ENCODE measurements around the gene LRMDA.
"Not testable (repeated sequence)": the region's sequence is repeated elsewhere in the genome, so short reads cannot be mapped to it uniquely, and the experiment has no call there.

Gene LRMDA

DNA sequence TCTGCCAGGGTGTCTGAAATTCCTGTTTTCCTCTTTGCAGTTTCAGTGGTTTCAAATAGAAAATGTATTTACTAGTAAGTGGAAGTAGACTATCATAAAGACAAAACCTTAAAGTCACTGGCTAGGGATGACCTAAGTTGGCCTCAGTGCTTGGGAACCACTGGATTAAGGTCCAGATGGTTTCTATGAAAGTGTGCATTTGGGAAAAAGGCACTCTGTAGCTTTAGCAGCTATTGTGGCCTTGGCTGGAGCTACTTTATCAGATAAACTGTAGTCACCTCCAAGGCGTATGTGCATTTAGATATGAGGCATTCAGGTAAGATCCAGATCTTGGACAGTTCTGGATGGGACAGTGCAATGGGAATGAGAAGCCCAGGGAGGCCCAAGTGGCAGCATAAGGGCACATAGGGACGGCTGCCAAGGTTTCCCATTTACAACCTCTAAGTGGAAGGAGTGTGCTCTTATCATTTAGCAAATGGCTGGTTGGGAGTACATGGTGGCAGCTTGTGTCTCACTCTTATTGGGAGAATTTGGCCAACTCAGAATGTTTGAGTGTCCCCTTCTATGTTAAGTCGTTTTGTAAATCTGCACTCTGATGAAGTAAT lies 185.6 kb downstream of the LRMDA start:
- no peak for DNase-seq

DNA sequence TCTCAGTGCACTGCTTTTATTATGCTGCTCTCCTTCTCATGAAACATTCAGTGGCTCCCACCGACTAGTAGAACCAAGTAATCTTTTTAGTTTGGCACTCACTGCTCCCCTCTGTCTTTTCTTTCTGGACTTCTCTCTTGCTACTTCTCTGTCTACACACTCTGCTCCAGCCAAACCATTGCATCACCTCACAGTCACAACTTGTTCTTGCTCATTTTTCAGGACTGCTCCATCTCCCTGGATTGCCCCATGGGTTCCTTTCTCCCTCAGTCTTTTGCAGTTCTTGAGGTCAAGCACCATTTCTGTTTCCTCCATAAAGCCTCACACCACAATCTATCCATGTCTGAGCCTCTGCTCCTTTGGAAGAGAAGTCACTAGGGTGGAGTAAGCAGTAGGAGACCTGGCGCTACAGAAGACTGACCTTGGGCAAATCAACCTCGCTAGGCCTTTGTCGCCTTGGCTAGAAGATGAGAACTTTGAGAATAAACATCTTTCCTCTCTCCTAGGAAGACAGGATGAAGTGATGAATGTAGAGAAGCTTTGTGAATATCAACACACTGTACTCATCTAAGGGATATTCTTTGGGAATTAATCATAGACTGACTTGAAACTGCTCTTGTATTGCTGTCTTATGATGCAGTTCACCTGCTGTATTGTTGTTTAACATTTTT lies 186.2 kb downstream of the LRMDA start:
- no peak for DNase-seq

DNA sequence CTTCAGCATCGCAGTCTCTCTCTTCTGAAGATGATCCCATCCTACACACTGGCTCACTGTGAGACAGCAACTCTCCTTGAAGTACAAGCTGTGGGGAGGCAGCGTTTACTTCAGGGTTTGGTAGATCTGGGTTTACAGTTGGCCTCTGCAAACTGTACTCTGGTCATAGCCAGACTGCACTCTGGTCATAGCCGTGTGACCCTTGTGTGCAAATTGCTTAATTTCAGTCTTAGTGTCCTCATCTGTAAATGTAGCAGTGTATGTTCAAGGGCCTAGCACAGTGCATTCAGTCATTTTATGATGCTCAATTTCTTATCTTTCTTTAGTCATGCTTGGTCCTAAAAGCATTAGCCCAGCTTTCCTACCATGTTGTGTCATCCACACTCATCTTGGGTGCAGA lies 188.2 kb downstream of the LRMDA start:
- no peak for DNase-seq

DNA sequence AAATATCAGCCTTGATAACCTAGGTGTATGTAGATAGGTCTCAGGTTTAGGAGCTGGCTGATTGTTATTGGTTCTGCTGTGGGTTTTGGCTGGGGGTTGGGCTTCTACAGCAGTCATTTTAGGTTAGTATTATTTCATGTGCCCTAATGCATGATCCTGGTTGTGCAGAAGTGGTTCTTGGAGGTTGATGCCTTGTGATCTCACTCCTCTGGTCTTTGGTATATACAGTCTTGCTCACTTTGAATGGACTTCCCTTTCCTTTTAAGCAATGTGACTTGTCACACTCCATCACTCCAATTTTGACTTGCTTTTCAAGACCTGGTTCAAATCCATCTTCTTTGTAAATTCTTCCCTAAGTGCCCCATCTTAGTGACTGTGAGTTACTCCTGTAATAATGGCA lies 188.9 kb downstream of the LRMDA start:
- no peak for DNase-seq

DNA sequence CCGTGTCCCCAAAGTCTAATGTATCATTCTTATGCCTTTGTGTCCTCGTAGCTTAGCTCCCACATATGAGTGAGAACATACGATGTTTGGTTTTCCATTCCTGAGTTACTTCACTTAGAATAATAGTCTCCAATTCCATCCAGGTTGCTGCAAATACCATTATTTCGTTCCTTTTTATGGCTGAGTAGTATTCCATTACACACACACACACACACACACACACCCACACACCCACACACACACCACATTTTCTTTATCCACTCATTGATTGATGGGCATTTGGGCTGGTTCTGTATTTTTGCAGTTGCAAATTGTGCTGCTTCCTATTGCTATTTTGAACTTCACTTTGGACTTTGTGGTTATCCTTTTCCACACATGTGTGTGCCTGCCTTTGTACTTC lies 189.6 kb downstream of the LRMDA start:
- DNase-seq: not testable (repeated sequence)

DNA sequence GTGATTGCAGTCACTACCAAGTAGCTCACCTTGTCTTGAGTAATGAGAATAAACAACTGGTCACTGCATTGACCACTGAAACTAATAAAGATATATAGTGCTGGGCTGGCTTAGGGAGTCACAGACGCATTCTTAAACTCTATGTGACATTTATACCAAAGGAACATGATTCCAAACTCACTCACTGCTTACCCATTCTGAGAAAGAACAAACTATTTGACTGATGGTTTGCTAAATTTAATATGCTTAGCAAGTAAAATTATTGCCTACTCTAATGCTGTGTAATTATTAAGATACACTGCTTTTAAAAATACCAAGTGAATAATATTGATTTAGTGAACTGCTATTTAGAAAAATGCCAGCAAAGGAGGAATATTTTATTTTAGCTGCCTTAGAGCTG lies 191.1 kb downstream of the LRMDA start:
- DNase-seq: no peak

DNA sequence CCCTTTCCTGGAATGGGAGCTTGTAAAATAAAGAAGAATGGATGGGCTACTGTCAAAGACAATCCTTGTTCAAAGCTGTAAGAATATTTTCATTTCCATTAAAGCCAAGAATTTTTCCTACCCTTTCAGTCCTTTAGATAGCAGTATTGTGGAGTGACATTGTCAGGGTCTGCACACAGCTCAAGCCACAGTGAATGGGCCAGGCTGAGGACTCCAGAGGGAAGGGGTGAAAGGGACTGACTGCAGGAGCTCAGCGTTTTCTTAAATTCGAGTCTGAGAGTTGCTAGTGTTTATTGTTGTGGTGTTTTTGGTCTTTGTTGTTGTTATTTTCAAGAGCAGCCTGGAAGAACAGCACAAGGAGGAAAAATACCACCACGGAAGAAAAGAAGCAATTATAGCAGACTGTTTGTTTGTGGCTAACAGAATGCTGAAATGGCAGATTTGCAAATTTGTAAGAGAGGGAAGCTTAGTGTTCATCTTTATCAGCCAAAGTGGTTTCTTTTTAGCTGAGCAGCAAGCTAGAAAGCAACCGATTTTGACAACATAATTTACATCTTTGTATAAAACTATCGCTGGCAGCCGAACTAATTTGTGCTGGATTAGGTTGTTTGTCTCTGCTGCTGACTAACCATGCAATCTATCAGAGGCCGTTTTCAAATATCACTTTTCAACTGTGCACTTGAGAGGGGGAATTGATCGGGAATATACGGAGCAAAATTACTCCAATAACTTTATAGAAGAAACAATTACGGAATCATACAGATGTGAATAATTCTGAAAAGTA lies 192.1 kb downstream of the LRMDA start:
- DNase-seq: no peak

DNA sequence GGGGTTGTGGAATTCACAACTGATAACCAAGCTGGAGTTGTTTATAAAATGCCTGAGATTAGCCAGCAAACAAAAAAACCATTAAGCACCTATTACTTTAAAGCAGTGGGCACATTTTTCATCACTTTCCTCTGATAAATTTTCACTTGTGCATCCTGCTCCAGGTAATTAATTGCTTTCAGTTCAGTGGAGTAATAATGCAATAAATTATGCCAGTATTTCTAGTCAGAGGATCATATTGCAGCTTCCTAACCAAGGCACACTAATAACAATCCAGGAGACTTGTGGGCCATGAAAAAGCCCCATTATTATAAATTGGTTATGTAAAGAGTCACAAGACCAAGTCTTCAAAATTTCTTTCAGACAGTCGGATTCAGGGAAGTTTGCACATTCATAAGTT lies 193.2 kb downstream of the LRMDA start:
- no peak for DNase-seq

DNA sequence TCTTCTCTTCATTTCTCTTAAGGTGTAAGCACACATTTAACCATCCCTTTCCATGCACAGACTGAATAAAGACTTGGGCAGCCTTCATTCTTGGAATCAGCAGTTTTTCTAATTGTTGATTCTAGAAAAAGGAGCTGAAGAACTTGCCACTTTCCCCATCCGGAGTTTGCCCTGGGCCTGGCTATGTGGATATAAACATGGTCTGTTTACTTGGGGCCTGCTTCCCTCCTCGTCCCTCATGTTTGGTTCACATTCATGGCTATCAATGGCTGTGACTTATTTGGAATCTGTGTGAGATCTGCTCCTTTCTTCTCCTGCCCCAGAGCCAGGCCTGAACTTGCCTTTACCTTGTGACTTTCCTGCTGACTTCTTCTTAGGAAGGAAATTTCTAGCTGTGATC lies 199.3 kb downstream of the LRMDA start:
- no peak for DNase-seq

DNA sequence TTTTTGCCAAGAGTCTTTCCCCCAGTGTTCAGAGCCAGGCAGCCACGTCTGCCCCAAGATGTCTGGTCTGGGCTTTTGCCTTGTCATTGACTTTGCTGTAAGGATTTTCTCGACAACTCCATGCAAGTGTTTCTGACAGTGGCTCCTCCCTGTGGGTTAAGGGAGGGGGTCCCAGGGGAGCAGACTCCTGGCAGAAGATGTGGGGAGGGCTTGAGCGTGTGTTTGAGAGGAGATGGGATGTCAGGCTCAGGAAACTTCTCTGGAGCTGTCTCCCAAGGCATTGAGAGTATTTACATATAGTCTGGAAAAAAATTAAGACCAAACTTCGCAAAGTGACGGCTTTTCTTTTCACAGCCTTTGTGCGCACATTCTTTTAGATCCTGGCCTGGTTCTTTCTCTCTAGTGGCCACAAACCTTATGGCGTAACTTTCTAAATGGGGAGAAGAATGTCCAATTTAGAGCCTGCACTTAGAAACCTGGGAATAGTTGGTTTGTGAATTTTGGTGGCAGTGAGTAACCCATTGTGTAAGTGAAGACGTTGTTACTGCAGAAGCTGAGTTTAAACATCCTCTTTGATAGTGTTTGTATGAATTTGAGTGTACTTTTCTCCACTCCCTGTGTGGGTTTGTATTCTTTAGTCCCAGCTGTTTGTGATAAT lies 201.5 kb downstream of the LRMDA start:
- no peak for DNase-seq

DNA sequence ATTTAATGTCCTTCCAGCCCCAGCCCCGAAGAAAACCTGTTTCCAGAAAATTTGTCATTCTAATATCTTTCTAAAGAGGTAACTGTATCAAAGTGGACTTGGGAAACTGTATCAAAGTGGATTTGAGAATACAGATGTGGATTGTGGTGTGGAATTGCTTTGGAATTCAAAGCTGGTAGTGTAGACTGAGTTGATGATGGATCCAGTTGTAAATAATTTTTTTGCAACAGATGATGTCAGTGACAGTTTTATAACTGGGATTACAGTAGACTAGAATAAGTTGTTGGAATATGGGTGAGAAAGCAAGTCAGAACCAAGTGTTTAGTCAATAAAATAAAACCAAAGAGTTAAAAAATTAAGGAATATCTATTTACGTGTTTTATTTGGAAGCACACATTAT lies 202.1 kb downstream of the LRMDA start:
- DNase-seq: no peak

DNA sequence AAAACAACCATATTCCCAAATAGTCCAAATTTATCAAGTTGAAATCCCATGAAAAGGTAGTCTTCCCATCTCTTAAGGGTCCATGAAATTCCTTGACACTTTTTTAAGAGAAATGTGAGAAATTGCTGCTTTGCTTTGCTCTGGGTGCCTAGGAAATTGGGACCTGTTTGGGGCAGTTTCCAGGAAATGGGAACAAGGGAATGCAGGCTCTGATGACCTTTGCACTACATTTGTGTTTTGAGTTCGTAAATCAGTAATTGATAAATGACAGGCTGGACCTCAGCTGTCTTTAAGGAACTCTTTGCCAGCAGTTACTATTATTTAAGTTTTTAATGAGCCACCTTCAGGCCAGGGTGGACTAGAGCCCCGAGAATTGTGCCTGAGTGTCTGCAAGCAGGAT lies 203.5 kb downstream of the LRMDA start:
- no peak for DNase-seq

DNA sequence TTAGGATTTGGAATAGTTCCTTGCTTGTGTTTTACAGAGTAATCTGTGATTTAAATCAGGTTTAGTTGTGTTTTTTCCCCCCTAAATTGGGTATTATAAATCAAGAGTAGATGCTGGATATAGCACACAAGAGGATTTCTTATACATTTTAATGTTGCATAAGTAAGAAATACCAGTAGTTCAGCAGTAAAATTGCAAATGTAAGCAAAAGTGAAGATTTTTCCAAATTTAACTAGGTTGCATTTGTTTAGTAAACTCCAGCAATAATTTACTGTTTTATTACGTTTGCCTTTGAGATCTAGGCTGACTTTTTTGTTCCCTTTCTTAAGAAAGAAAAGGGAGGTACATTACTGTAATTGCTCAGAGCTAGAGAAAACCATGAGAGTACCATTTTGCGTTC lies 207.3 kb downstream of the LRMDA start:
- DNase-seq: no peak

DNA sequence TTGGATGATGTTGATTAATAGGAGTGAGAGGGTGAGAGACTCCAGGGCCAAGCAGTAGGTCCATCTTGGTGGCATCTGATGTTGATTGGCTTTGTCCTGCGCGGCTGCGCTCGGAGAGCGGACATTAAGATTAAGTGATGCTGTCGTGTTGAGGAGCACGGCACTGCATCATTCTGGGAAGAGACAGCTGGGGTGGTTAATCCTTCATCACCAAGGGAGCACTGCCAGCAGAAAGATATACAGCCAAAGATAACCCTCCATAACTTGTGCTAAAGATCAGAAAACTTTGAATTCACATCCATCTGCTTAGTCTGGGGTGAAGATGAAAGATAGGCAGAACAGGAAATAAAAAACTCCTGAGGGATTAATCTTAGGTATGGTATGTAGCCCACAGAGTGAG lies 208.3 kb downstream of the LRMDA start:
- no peak for DNase-seq

DNA sequence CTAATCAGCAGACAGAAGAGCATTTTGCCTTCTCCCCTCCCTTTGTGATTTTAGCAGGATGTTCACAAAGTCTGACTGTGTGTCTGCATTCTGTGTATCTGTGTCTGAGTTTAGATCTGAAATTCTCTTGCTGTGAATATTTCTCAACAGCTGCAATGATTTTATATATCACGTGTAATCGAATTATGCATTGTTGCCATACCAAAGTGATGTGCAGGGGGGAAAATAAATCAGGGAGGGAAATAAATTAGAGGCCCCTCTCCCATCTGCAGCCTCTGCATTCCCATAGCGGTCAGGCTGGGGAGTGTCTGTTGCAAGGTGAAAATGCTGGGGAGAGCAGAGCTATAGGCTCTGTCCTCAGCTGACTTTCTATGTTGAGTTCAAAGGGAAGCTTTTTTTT lies 209.0 kb downstream of the LRMDA start:
- no peak for DNase-seq

DNA sequence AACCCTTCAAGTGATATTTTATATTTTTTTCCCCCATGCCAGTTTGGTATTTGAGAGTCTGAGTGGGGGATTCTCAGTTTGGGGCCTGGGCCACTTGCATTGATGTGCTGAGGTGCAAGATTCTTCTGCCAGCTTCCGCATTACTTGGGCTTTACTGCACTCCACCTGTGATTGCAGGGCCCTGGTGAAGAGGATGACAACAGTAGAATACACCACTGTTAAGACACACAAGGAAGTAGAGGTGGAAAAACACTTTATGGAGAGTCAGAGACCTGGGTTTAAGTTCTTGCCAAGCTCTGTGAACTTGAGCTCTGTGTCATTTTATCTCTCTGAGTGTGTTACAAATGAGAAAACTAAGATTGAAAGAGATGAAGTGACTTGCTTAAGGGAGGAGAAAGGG lies 209.4 kb downstream of the LRMDA start:
- DNase-seq: no peak

DNA sequence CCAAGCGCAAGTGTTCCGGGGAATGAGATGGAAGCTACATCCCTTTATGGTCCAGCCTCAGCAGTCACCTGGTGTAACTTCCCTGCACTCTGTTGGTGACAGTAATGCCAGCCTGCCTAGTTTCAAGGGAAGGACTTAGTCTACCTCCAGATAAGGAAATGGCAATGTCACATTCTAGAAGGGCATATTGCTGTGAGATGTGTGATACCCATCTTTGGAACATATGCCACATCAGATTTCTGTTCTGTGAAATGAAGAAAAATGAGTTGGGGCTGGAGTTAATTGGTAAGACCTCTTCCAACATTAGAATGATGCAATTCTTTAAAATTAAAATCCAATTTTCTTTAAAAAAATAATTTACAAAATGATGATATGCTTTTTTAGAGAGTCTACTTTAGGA lies 212.0 kb downstream of the LRMDA start:
- no peak for DNase-seq

DNA sequence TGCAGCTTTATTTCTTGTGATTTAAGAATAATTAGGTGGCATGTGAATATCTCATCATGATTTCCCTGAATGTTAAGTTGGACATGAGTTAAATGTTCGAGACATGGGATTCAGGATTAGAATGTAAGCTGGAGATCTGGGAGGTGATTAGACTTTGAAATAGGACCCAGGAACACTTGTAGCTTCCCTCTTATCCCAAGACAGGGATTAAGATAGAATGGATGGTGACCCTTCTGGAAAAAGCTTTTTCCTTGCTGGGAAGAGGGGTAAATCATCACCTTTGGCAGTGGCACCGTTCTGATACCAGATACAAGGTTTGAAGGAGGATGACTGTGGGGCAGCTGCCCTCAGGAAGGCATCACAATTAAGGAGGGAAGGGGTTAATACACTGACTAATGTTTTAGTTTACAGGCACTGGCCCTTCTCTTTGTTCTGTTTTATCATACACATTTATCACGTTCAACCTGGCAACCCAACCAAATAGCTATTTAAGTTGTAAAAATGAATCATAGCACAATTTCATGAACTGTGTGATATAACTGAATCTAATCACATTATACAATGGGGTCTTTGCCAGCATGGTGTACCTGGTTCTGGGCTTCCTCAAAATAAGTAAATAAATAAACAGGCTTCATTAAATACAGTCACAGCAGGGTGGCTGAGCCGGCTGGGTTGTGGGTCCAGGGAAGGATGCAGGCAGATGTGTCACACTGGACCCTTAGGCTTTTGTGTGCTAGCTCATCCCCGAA lies 212.7 kb downstream of the LRMDA start:
- no peak for DNase-seq

DNA sequence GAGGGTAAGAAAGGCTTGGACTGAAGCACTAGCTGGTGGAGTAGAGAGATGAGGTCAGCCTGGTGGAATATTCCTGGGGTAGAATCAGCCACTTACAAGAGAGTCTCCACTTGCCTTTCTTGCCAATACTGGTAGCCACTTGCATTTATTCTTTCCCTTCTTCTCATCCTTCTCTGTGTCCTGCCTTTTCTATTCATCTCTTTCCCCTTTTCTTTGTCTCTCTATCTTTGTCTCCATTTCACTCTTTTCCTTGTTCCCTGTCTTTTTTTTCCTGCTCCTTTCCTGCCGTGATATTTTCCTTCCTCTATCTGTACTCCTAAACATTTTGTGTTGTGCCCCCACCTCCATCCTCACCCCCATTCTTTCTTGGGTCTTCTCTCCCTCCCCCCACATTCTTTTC lies 214.3 kb downstream of the LRMDA start:
- DNase-seq: no peak

DNA sequence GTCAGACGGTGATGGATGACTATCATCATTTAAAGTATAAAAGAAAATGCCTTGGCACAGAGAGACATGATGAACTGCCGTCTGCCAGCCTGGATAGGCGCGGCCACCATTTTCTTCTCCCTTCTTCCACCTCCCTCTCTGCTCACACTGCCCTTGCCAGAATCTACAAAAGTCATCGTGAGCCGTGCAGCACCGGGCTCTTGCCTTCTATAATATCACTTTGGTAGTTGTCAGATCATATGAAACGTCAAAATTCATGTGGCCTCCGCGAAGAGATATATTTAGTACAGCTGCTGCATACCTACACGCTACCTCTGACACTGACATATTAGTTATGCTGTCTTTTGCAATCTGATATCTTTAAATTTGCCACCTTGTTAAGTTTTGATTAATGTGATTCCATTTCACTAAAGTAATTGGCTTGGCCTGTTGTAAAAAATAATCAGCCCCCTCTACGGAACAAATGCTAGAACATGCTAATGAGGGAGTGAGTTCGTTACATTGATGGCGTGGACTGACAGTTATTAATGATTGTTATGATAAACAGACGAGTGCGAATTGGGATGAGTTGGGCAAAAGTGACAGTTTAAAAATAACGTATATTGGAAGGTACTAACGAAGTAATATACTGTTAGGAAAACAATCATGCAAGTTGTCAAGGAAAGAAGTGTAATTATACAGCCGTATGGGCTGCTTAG lies 214.9 kb downstream of the LRMDA start:
- no peak for DNase-seq

DNA sequence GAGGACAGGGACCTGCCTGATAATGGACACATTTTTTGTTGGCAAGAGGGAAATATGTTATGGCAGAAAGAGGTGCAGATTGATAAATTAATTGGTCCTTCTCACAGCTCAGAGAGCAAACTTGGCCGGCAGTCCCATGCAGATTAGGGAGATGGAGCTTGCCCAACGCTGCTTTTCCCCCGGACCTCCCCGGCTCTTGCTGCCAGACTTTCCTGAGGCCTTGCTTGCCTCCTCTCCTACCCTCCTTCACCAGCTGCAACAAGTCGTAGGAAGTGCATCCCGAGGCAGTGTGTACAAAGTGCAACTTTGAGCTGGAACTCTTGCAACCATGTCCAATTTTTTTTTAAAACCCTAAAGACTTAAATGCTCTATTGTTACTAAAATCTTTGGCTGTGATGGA lies 215.5 kb downstream of the LRMDA start:
- DNase-seq: no peak

DNA sequence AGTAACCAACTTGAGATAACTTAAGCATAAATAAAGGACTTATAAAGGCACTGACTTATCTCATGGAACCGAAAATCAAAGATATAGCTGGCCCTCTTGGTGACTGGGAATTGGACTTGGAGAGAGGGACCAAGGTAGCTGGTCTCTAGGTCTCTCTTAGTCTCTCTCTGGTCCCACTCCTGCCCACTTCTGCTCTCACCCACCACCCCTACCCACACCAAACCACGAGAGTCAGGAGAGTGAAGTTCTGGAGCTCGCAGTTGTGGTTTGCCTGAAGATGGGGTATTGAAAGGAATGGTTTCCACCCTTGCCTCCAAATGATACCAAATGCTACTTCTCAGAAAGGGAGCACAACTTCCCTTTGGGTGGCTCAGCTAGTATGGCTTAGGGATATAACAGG lies 216.3 kb downstream of the LRMDA start:
- no peak for DNase-seq

DNA sequence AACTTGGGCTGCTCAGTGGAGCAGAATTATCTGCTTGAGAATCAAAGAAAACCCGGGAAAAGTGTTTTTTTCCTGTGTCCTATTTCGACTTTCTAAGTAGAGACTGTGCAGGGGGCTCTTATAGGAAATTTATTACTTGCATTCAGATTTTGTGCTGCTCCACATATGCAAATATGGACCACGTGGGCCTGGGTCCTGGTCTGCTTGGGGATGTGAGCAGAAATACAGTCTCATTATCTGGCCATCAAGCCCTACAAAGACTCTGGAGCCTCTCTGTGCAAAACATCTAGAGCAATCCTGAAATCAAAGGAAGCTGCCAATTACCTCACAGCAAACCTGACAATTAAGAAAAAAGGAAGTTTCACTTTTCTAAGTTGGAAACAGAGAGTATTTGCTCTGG lies 216.9 kb downstream of the LRMDA start:
- no peak for DNase-seq

Measured in activated CD4-positive, CD25-positive, alpha-beta regulatory T cell treated with anti-CD3 and anti-CD28 coated beads, Interleukin-2, amount 50 U/mL, for 72 hours (primary cell).